GM10248 (cell line): ENCODE results near the gene ABR.
"Not testable (repeated sequence)": the region's sequence is repeated elsewhere in the genome, so short reads cannot be mapped to it uniquely, and the experiment has no call there.

Experiments used
- CTCF ChIA-PET: fragments of 300-600 bp; sonication (Branson Sonifier 250); formaldehyde crosslinking; extraction: SDS; loops from one replicate; lab custom pipeline; 2021; ENCODE audit warnings: antibody characterized with exemption; lab: Yijun Ruan, JAX
- POLR2A ChIA-PET: fragments of 350-650 bp; sonication (Branson Sonifier 250); formaldehyde crosslinking; extraction: SDS; loops from one replicate; lab custom pipeline; 2020; ENCODE audit warnings: antibody characterized with exemption; lab: Yijun Ruan, JAX
- DNase-seq: peaks from one replicate; pipeline ENCODE4 v3.0.0; 2012; ENCODE audit errors: extremely low spot score
- CTCF ChIP-seq: IDR thresholded peaks from 2 replicates; pipeline ENCODE4 v1.5.1; 2012; ENCODE audit warnings: mild to moderate bottlenecking, low read depth; ENCODE audit errors: extremely low read depth, missing control alignments, control extremely low read depth

The ABR gene

GRCh38 chr17:1108478-1108764 is 71.4 kb downstream of the ABR start:
- POLR2A ChIA-PET = no interaction called here

GRCh38 chr17:1107777-1108477 is 71.9 kb downstream of the ABR start:
- DNase-seq = no peak
- no peak for TF ChIP-seq CTCF
- CTCF ChIA-PET = interaction anchor here (1.5 kb wide), 1 partner anchor 14 kb away, joined by 10 read pairs; no protein-coding TSS in a partner anchor

More at GRCh38 chr17:1108478-1108764, 71.4 kb downstream of the ABR start:
- no peak for TF ChIP-seq CTCF
- no peak for DNase-seq
- CTCF ChIA-PET = interaction anchor here (1.5 kb wide), 1 partner anchor 14 kb away, joined by 10 read pairs; no protein-coding TSS in a partner anchor

DNA sequence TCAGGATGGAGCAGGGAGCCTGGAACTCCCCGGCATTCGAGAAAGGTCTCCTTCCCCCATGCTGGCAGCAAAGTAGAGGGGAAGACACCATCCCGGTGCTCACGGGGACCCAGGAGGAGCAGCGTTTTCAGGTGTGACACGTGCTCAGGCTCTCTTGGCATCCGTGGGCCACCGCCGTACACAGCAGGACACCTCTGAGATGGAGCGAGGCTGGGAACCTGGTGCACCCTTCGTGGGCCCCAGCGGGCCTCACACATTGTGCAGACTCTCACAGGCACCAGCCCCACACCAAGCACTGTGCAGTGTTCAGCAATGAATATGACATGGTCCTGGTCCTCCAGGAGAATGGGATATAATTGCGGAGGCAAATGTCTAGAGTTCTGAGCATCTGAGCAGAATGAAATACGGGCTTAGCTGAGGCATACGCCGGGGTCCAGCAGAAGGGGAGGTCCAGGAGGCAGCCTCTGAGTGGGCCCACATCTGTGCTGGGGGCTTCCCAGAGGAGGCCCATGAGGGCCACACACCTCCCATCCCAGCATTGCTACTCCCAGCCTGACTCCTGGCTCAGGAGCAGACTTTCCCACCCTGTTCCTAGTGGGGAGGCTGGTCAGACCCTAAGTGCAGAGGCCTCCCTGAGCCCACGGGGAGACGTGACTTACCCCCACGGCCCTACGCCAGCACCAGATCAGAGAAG is 72.6 kb downstream of the ABR start:
- CTCF ChIA-PET = interaction anchor here (1.5 kb wide), 2 partner anchors 15 kb away, joined by 4 to 10 read pairs; no protein-coding TSS in a partner anchor
- no peak for DNase-seq
- POLR2A ChIA-PET = no interaction called here
- TF ChIP-seq CTCF = no peak

More at GRCh38 chr17:1107777-1108477, 71.9 kb downstream of the ABR start:
- POLR2A ChIA-PET = no interaction called here

DNA sequence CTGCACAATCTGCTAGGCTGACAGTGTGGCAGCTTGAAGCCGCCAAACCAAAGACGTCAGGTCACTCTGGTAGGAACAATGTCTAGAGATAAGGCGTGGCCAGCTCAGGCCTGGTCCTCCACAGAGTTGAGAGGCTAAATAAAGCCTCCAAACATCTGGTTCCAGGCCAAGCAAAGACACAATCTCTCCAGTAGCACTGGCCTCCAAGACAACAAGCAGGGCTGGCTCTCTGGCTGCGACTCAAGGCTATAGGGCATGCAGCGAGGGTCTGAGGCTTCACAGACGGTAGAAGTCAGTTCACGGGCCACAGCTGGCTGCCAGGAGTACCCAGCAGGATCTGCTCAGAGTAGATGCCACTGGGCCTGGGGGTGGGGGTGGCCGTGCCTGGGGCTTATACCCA is 75.6 kb downstream of the ABR start:
- POLR2A ChIA-PET = no interaction called here
- no peak for DNase-seq
- no peak for TF ChIP-seq CTCF
- CTCF ChIA-PET = no interaction called here

DNA sequence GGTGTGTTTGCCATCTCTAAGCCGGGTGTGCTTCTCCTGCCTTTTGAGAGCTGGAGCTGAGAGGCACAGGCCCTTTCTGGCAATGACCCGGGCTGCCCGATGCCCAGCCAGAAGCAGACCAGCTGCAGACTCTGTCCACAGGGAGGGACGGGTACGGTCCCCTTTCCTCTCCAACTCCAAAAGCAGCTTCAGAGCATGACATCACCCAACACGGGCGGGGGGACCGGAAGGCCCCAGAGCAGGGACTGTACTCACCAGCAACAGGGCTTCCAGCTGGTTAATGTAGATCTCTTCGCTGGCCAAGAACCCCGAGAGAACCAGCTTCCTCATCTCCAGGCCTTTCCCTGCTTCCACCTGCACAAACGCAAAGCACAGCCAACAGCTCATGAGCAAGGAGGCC is 79.4 kb downstream of the ABR start:
- ChIA-PET POLR2A (no interaction called here), CTCF (interaction anchor here (1.1 kb wide), 1 partner anchor 10 kb away, joined by 3 read pairs; no protein-coding TSS in a partner anchor)
- no peak for TF ChIP-seq CTCF
- no peak for DNase-seq

DNA sequence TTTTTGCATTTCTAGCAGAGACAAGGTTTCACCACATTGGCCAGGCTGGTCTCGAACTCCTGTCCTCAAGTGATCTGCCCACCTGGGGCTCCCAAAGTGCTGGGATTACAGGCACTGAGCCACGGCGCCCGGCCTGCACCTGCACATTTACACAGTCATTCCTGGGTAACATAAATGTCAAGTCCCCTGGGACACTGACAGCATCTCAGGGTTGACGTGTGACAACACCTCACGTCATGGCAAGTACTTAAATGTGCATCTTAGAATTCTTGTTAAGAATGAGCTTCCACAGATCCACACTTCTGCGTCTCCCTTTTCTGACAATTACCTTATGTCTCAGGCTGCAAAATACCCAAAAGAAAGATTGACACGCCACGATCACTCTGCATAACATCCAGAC is 80.5 kb downstream of the ABR start:
- ChIA-PET POLR2A (no interaction called here), CTCF (interaction anchor here (1.1 kb wide), 1 partner anchor 11 kb away, joined by 3 read pairs; no protein-coding TSS in a partner anchor)
- TF ChIP-seq CTCF = no peak
- no peak for DNase-seq

DNA sequence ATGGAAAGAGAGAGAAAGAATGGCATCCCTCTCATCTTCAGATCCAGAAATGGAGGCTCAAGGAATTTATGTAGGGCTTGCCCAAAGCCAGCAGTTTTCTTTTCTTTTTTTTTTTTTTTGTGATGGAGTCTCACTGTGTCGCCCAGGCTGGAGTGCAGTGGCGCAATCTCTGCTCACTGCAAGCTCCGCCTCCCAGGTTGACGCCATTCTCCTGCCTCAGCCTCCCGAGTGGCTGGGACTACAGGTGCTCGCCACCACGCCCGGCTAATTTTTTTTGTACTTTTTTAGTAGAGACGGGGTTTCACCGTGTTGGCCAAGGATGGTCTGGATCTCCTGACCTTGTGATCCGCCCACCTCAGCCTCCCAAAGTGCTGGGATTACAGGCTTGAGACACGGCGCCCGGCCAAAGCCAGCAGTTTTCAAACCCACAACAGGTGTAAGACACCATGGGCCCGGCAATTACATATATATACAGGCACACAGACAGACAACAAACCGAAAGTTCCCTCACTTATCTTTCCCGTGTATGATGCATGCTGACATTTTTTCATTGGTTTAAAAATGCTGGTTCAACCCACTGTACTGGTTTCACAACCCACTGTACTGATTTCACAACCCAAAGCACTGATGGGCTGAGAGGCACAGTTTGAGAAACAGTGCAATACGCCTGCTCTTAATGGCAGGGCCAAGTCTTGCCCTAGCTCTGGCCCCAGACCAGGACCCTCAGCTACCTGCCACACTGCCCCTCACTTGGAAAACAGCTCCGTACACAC is 81.6 kb downstream of the ABR start:
- DNase-seq, POLR2A ChIA-PET: not testable (repeated sequence)
- CTCF ChIA-PET = interaction anchor here (1.3 kb wide), 1 partner anchor 27 kb away, joined by 3 read pairs; no protein-coding TSS in a partner anchor
